RPMI7951 (cell line): ENCODE results near the gene JPH3. TPM values are rescaled to one million over a fixed set of nuclear protein-coding genes. Genes with fewer than 3 reads are reported as not detected.

Experiments
- DNase-seq: peaks from one replicate; pipeline ENCODE4 v3.0.0-alpha.2; 2012; ENCODE audit warnings: low read depth
- total RNA-seq: library from RNA; depleted of rRNA; stranded (reverse); fragments of >200 nt; shearing (Covaris generic); gene quantifications from 2 replicates; pipeline ENCODE4 v1.2.3, GENCODE V29; 2014

JPH3 gene
- total RNA-seq, 1 experiment from 2014 or later: not detected

GRCh38 chr16:87601401-87601981 lies 817 bp upstream of the JPH3 start:
- DNase-seq: no peak

DNA sequence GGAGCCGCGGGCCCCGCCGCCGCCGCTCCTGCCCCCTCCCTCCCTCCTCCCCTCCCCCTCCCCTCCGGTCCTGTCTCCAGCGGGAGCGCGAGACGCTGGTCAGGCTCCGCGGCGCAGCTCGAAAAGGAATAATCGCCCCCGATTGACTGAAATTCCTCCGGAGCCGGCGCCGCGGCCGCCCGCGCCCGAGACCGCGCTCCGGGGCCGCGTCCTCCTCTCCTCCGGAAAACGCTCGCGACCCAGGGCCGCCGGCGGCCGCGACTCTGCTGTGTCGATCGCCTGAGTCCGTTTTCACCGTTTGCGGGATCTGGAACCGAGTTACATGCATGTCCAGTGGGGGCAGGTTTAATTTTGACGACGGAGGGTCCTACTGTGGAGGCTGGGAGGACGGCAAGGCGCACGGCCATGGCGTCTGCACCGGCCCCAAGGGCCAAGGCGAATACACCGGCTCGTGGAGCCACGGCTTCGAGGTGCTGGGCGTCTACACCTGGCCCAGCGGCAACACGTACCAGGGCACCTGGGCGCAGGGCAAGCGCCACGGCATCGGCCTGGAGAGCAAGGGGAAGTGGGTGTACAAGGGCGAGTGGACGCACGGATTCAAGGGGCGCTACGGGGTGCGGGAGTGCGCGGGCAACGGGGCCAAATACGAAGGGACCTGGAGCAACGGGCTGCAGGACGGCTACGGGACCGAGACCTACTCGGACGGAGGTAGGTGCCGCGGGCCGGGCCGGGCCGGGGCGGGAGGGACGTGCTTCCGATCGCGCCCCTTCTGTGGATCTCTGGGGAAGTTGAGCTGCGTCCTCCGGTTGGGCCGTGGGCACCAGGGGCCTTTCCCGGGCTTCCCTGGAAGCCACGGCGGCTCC lies 744 bp downstream of the JPH3 start:
- DNase-seq: no peak

DNA sequence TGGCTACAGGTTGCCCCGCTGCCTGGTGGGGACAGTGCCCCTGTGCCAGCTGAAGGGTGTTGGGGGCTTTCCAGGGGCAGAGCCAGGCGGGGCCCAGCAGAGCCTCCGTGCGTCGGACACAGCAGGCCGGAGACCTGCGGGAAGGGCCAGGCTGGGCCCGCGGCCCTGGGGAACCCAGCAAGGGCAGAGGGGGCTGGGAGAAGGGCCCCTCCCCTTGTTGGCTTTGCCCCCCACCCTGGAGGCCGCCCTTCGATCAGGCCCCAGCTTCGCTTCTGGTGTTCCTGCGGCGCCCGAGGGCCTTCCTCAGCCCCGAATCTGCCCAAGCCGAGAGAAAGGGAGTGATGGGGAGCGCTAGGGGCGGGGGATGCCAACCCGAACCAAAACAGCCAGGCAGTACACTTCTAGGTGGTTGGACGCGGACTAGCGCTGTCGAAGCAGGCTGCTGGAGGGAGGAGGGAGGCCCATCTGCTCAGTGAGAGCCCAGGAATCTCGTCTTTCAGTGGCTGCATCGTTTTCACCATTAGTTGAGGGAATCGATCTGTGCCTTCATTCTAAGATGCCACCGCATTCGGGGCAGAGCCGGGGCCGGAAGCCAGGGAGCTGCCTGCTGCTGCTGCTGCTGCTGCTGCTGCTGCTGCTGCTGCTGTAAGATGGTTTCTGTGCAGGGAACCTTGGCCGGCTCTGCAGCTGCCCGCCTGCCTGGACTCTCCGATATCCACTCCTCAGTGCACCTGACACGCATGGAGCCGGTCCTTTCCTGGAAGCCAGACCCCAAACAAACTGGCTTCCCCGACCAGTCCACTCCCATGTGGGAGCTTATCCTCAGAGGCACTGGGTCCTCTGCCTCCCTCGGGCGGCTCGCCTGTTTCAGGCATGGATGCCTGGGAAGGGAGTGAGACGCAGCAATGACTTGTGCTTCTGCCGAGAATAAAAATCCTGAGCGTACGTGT lies 1.7 kb downstream of the JPH3 start:
- DNase-seq: no peak

DNA sequence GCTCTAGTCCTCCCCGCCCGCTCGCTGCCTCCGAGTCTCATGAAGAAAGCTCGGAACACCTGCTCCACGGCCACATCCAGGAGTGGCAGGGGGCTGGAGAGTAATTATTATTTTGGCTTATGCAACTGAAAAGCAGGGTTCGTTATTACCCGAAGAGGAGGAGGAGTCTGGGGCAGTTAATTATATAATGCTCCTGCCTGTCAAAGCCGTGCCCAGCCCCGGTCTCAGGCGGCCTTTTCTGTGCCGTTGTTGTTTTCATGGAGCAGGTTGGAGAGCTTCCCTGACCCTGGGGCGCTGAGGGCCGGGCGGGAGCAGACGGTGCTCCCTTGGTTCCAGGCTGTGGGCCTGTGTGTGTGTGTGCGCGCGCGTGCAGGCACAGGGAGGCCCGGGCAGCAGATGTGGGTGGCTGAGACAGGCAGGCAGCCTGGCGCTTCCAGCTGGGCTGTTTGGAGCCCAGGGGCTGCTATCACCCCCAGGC lies 2.4 kb downstream of the JPH3 start:
- DNase-seq: no peak

- DNase-seq: no peak
Observed at GRCh38 chr16:87607223-87607622, 4.9 kb downstream of the JPH3 start.

DNA sequence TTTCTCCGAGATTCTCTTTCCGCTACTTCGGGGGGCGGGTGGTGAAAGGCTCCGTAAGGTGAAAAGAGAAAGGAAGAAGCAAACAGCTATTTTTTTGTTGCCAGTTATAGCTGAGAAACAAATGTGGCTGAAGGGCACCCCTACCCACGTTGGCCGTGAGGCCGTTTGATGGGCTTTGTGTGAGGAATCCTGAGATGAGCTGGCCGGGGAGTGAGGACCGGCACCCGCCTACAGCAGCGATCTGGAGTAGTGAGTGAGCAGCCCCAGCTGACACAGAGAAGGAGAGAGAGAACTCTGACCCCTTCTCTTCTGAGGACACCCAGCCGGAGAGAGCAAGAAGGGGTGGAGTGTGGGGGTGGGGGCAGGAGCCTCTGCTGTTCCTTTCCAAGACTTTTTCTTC lies 5.6 kb downstream of the JPH3 start:
- no peak for DNase-seq

DNA sequence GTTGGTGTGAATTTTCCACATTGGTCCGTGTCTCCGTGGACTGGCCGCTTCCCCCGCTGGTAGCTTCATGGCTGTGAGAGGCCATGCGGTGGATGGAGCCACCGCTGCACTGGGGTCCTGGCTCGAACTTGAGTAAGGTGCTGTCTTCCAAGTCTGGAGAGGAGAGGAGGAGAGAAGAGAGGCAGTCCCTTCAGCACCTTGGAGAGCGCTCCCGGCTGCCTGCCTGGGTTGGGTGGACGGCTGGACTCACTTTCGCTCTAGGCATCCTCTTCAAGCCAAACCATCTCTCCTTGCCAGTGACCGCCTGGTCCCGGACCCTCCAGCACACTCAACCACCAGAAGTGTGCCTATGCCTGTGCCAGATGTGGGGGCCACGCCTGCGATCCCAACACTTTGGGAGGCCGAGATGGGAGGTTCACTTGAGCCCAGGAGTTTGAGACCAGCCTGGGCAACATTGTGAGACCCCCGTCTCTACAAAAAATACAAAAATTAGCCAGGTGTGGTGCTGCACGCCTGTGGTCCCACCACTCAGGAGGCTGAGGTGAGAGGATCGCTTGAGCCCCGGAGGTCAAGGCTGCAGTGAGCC lies 6.2 kb downstream of the JPH3 start:
- peak; percentile 65 for DNase-seq

DNA sequence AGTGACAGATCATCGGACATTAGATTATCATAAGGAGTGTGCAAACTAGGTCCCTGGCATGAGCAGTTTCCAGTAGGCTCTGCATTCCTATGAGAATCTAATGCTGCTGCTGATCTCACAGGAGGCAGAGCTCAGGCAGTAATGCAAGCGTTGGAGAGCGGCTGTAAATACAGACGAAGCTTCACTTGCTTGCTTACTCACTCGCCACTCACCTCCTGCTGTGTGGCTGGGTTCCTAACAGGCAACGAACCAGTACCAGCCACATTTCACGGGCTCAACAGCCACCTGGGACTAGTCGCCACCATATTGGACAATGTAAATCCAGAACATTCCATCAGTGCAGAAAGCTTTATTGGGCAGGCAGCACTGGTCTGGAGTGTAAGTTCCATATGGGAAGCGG lies 7.7 kb downstream of the JPH3 start:
- DNase-seq: no peak

DNA sequence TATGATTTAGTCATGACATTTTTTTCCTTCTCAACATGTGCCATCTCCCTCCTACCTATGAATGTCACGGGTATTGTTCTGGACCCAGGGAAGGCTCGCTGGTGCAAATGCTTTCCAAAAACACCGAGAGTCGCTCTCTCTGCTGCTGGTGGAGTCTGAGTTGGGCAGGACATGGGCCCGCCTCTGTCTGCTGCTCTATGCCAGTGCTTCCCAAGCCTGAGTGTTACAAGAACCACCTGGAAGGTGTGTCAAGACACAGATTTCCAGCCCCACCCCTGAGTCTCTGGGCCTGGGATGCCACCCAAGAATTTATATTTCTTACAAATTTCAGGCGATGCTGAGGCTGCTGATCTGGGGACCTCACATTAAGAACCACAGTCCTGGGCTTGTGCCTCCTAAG lies 9.1 kb downstream of the JPH3 start:
- no peak for DNase-seq

- no peak for DNase-seq
Observed at GRCh38 chr16:87613961-87614360, 11.7 kb downstream of the JPH3 start.

DNA sequence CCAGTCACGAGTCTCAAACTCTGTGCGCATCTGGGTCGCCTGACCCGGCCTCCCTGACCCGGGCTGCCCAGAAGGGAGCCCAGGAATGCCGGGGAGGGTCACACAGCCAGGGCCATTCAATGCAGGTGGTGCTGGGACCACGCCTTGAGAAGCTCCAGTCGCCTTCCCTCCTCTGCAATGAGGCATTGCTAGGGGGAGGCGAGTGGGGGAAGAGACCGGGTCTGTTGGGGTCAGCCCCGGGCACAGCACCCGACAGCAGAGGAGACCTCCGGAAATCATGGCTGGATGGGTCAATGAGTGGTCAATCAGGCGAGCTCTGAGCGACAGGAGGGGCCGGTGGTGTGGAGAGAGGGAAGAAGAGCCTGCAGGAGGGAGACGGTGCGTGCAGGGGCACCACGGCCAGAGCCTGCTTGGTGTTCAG lies 13.3 kb downstream of the JPH3 start:
- no peak for DNase-seq

DNA sequence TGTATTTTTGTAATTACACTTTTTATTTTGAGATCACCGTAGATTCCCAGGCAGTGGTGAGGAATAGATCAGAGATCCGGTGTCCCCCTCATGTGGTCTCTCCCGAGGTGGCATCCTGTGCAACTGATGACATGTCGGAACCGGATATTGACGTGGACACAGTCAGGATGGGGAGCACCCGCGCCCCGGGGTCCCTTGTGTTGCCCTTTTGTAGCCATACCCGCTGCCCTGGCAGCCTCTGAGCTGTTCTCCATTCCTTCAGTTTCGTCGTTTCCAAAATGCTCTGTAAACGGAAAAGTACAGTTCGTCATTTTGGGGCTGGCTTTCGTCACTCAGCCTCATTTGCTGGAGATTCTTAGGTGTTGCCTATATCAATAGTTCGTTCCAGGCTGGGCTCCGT lies 14.2 kb downstream of the JPH3 start:
- DNase-seq: peak; percentile 24

GRCh38 chr16:87618216-87618615 lies 15.9 kb downstream of the JPH3 start:
- no peak for DNase-seq

DNA sequence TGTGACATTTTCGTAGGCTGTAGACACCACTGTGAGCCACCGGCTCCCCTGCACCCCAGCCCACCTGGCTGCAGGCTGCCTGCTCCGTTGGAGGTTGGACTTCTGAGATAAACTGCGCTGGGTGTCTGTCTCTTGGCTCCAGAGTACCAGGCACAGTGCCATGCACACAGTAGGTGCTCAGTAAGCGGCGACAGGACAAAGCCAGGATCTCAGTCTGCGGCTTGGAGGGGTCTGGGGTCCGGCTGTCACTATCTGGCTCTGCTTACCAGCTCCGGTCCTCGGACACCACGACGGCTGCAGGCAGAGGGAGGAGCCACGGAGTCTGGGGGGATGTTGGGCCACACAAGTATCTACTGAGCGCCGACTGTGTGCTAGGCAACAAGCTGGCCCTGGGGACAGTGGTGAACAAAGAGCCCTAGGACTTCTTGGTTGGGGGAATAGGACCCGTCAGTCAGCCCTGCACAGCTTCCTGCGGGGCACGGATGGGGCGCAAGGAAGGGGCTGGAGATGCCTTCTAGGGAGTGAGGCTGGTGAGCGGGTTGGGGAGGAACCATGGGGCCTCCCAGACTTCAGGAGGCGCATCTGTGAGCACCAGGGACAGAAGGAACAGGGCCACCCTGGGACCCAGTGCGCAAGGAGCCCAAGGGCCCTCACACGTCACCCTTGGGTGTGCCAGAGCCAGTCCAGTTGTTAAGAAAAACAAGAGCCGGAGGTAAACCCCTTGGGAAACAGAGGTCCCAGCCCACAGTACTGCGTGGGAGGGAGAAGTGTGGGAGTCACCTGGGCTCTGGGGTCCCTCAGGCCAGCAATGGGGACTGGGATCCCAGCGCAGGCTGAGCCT lies 17.3 kb downstream of the JPH3 start:
- no peak for DNase-seq

DNA sequence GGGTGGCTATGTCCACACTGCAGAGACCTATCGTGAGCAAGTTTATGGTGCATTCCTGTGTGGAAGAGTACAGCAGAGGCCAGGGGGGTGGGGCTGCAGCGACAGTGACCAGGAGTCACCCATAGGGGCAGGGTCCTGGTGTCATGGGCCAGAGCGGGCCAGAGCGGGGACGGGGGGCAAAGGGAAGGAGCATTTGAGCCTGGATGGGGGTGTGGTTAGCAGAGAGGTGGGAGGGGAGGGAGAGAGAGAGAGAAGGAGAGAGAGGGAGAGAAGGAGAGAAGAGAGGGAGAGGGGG lies 17.8 kb downstream of the JPH3 start:
- DNase-seq: no peak

GRCh38 chr16:87621550-87621829 lies 19.2 kb downstream of the JPH3 start:
- DNase-seq: no peak

- no peak for DNase-seq
Observed at GRCh38 chr16:87621976-87622713, 19.8 kb downstream of the JPH3 start.

DNA sequence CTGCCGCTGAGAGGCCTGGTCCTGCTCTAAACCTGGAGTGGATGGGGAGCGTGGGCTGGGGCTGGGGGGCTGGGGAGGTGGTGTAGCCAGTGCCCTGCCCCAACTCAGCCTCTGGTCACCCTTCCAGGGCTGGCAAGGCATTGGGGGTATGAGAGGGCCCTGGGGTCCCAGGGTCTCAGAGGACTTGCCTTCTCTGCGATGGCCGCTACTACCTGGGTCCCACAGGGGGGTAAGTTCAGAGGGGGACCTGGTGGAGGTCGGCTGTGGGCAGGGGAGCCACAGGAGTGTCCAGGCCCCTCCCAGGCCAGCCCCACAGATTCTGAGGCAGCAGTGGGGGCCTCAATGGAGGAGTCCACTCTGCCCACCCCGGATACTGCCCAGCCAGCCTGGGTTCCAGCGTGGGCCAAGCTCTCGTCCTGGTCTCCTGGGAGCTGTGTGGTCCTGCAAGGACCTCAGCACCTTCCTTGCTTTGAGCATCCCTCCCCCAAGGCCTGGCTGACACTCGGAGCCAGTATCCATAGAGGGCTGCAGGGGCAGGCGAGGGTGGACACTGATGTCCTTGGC lies 20.5 kb downstream of the JPH3 start:
- no peak for DNase-seq

DNA sequence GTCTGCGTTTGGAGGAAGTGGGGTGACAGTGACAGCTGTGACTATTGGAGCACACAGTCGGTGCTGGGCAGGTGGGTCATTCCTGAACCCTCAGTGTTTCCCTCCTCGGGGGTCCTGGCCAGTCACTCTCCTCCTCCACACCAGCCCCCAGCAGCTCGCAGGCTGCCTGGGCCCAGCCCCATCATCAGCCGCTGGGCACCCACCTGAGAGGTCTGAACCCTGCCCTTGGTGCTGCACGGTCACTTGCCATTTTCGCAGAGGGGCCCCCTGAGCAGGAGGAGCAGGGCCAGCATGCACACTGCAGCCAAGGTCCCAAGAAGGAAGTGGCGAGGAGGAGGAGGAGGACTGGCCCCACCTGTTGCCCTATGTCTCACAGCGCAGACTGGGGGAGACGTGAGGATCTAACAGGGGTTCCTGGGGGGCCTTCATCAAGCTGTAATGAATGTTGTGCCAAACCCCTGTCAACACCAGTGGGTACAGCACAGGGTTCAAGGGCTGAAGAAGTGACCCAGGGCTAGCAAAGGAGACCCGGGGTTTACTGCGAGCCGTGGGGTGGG lies 23.0 kb downstream of the JPH3 start:
- DNase-seq: no peak

GRCh38 chr16:87626401-87626800 lies 24.1 kb downstream of the JPH3 start:
- no peak for DNase-seq
